Adipocyte (in vitro differentiated cells): ENCODE data around the gene PYROXD2.

Experiments used
- DNase-seq: peaks from one replicate; pipeline ENCODE4 v3.0.0-alpha.2; 2015; ENCODE audit warnings: low read depth
- H3K27me3 ChIP-seq: replicated peaks from 2 replicates; pipeline ENCODE4 v1.7.0; 2013; ENCODE audit warnings: mild to moderate bottlenecking, low read length, moderate library complexity; ENCODE audit not compliant: control insufficient read depth, insufficient read depth
- H3K36me3 ChIP-seq: 2 replicates; pipeline ENCODE4 v1.7.0; 2013; ENCODE audit warnings: low read length, mild to moderate bottlenecking, moderate library complexity; ENCODE audit not compliant: control insufficient read depth, insufficient read depth, severe bottlenecking
- H3K4me1 ChIP-seq: 2 replicates; pipeline ENCODE4 v1.7.0; 2013; ENCODE audit warnings: mild to moderate bottlenecking, low read length, moderate library complexity; ENCODE audit not compliant: control insufficient read depth, insufficient read depth
- H3K4me3 ChIP-seq: 2 replicates; pipeline ENCODE4 v1.7.0; 2013; ENCODE audit warnings: mild to moderate bottlenecking, low read length, moderate library complexity
- H3K9ac ChIP-seq: 2 replicates; pipeline ENCODE4 v1.7.0; 2013; ENCODE audit warnings: mild to moderate bottlenecking, low read length, moderate library complexity
- H3K9me3 ChIP-seq: 2 replicates; pipeline ENCODE4 v1.7.0; 2013; ENCODE audit warnings: mild to moderate bottlenecking, low read length, moderate library complexity; ENCODE audit not compliant: control insufficient read depth

Gene PYROXD2

GRCh38 chr10:98432330-98432729 lies 17.3 kb upstream of the PYROXD2 start:
- H3K4me3 ChIP-seq, result no peak overlapping the region
- no peaks in the 10 kb centered on the region for H3K27me3 ChIP-seq
- H3K9ac ChIP-seq, result no peak overlapping the region
- peaks cover 89% of the 10 kb centered on the region for H3K36me3 ChIP-seq
- peaks cover 10% of the 10 kb centered on the region for H3K9me3 ChIP-seq
- no peak for DNase-seq
- H3K4me1 ChIP-seq, result no peaks in the 10 kb centered on the region

GRCh38 chr10:98431016-98431415 lies 16.0 kb upstream of the PYROXD2 start:
- H3K27me3 ChIP-seq, result no peaks in the 10 kb centered on the region
- H3K36me3 ChIP-seq, result peaks cover 94% of the 10 kb centered on the region
- H3K9me3 ChIP-seq, result peaks cover 10% of the 10 kb centered on the region
- H3K4me1 ChIP-seq, result no peaks in the 10 kb centered on the region
- H3K9ac ChIP-seq, result no peak overlapping the region
- DNase-seq, result no peak
- H3K4me3 ChIP-seq, result no peak overlapping the region

GRCh38 chr10:98430427-98430826 lies 15.4 kb upstream of the PYROXD2 start:
- DNase-seq, result no peak
- Histone ChIP-seq H3K4me3 (no peak overlapping the region), H3K4me1 (no peaks in the 10 kb centered on the region), H3K27me3 (no peaks in the 10 kb centered on the region), H3K9ac (no peak overlapping the region), H3K36me3 (peaks cover 88% of the 10 kb centered on the region), H3K9me3 (peaks cover 10% of the 10 kb centered on the region)

- Histone ChIP-seq H3K27me3 (no peaks in the 10 kb centered on the region), H3K9me3 (peaks cover 10% of the 10 kb centered on the region), H3K9ac (no peak overlapping the region), H3K4me3 (no peak overlapping the region), H3K4me1 (no peaks in the 10 kb centered on the region), H3K36me3 (peaks cover 79% of the 10 kb centered on the region)
- no peak for DNase-seq
These were observed 14.5 kb upstream of the PYROXD2 start for GRCh38 chr10:98429320-98430072.

GRCh38 chr10:98427011-98427515 lies 12.1 kb upstream of the PYROXD2 start:
- Histone ChIP-seq H3K27me3 (no peaks in the 10 kb centered on the region), H3K4me1 (no peaks in the 10 kb centered on the region), H3K36me3 (peaks cover 78% of the 10 kb centered on the region), H3K9ac (no peak overlapping the region), H3K4me3 (no peak overlapping the region), H3K9me3 (peaks cover 3% of the 10 kb centered on the region)
- DNase-seq, result no peak

GRCh38 chr10:98425511-98426352 lies 10.8 kb upstream of the PYROXD2 start:
- H3K36me3 ChIP-seq, result peaks cover 77% of the 10 kb centered on the region
- DNase-seq, result peak; percentile 46

GRCh38 chr10:98424295-98425254 lies 9.6 kb upstream of the PYROXD2 start:
- Histone ChIP-seq H3K36me3 (peaks cover 71% of the 10 kb centered on the region), H3K27me3 (no peaks in the 10 kb centered on the region), H3K4me1 (no peaks in the 10 kb centered on the region), H3K9me3 (no peaks in the 10 kb centered on the region), H3K4me3 (no peak overlapping the region), H3K9ac (no peak overlapping the region)
- DNase-seq, result no peak

More at GRCh38 chr10:98425511-98426352, 10.8 kb upstream of the PYROXD2 start:
- no peak overlapping the region for H3K4me3 ChIP-seq
- no peaks in the 10 kb centered on the region for H3K4me1 ChIP-seq
- H3K9ac ChIP-seq, result no peak overlapping the region
- no peaks in the 10 kb centered on the region for H3K9me3 ChIP-seq
- no peaks in the 10 kb centered on the region for H3K27me3 ChIP-seq

GRCh38 chr10:98423691-98424120 lies 8.7 kb upstream of the PYROXD2 start:
- Histone ChIP-seq H3K9ac (no peak overlapping the region), H3K36me3 (peaks cover 73% of the 10 kb centered on the region), H3K27me3 (no peaks in the 10 kb centered on the region), H3K4me1 (no peaks in the 10 kb centered on the region), H3K9me3 (no peaks in the 10 kb centered on the region), H3K4me3 (no peak overlapping the region)
- no peak for DNase-seq

GRCh38 chr10:98422182-98422581 lies 7.2 kb upstream of the PYROXD2 start:
- no peaks in the 10 kb centered on the region for H3K4me1 ChIP-seq
- no peaks in the 10 kb centered on the region for H3K9me3 ChIP-seq
- H3K9ac ChIP-seq, result no peak overlapping the region
- DNase-seq, result no peak
- no peak overlapping the region for H3K4me3 ChIP-seq
- H3K36me3 ChIP-seq, result peaks cover 74% of the 10 kb centered on the region
- H3K27me3 ChIP-seq, result no peaks in the 10 kb centered on the region

GRCh38 chr10:98420786-98421185 lies 5.8 kb upstream of the PYROXD2 start:
- peaks cover 71% of the 10 kb centered on the region for H3K36me3 ChIP-seq
- H3K4me1 ChIP-seq, result no peaks in the 10 kb centered on the region
- no peaks in the 10 kb centered on the region for H3K9me3 ChIP-seq
- no peak for DNase-seq
- no peak overlapping the region for H3K9ac ChIP-seq
- no peak overlapping the region for H3K4me3 ChIP-seq
- H3K27me3 ChIP-seq, result no peaks in the 10 kb centered on the region
